KOPT-K1 (cell line): ENCODE results near the gene KIAA1671.

Experiments used
- H3K27ac ChIP-seq: fragments of 200-600 bp; sonication (generic); 2 replicates; pipeline ENCODE4 v1.5.1; 2016; ENCODE audit warnings: antibody characterized with exemption, mild to moderate bottlenecking, low read depth, low read length; ENCODE audit not compliant: poor library complexity, severe bottlenecking
- H3K36me3 ChIP-seq: fragments of 200-600 bp; sonication (generic); 2 replicates; pipeline ENCODE4 v1.5.1; 2017; ENCODE audit warnings: antibody characterized with exemption, mild to moderate bottlenecking, low read length, moderate library complexity; ENCODE audit not compliant: insufficient read depth
- H3K9me3 ChIP-seq: fragments of 200-600 bp; sonication (generic); 2 replicates; pipeline ENCODE4 v1.5.1; 2017; ENCODE audit warnings: antibody characterized with exemption, low read length, mild to moderate bottlenecking; ENCODE audit not compliant: insufficient read depth, poor library complexity, severe bottlenecking

KIAA1671 gene

DNA sequence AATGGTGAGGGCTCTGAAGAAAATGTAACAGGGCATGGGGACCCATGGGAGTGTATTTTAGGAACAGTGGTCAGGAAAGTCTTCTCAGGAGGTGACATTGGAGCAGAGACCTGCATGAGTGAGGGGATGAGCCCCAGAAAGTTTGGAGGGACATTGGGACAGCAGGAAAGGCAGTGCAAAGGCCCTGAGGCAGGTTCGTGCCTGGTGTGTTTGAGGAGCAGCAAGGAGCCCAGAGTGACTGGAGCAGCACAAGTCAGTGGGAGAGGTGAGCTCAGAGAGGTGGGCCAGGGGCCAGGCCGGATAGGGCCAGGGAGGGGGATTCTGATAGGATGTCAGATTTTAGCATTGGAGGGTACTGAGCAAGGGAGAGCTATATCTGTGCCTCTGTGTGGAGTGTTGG lies 167.1 kb downstream of the KIAA1671 start:
- peaks cover 10% of the 10 kb centered on the region for H3K9me3 ChIP-seq
- H3K27ac ChIP-seq = no peak overlapping the region
- H3K36me3 ChIP-seq = no peaks in the 10 kb centered on the region

DNA sequence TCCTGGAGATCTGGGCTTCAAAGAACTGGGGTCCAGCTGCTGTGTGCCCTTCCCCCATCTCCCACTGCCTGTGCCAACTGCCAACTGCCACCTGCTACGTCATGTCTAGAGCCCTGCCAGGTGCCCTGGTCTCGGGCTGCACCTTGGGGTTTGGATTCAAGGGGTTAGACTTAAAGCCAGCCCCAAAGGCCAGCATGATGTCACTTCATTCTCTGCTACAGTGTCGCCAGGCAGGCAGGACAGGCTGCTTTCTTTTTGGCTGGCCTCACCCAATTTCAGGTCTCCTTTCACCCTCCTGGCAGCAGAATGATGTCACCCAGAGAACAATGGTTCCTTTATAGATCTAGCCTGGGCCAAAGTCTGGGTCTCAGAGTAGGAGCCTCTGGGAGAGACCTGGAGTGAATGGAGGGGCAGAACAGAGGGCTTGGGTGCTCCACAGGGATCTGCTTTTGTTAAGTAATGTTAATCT lies 167.6 kb downstream of the KIAA1671 start:
- H3K9me3 ChIP-seq = peaks cover 10% of the 10 kb centered on the region
- H3K27ac ChIP-seq = no peak overlapping the region
- no peaks in the 10 kb centered on the region for H3K36me3 ChIP-seq

DNA sequence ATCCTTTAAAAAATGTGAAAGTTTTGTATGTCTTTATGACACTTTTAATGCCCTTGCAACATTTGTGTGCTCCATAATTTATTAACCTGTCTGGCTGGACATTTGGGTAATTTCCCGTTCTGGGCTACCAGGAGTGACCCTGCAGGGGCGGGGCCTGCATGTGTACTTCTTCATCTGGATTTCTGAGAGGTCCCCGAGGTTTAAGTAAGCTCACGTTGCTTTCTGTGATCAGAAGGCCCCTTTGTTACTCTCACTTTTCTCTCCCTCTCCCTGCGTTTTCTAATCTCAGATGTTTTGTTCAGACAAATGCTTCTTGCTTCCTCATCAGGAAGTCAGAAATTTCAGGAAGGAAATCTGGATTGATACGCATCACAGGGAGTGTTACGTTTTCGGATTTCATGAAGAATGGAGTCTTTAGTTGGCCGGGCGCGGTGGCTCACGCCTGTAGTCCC lies 168.3 kb downstream of the KIAA1671 start:
- Histone ChIP-seq H3K27ac (no peak overlapping the region), H3K9me3 (peaks cover 10% of the 10 kb centered on the region), H3K36me3 (no peaks in the 10 kb centered on the region)

DNA sequence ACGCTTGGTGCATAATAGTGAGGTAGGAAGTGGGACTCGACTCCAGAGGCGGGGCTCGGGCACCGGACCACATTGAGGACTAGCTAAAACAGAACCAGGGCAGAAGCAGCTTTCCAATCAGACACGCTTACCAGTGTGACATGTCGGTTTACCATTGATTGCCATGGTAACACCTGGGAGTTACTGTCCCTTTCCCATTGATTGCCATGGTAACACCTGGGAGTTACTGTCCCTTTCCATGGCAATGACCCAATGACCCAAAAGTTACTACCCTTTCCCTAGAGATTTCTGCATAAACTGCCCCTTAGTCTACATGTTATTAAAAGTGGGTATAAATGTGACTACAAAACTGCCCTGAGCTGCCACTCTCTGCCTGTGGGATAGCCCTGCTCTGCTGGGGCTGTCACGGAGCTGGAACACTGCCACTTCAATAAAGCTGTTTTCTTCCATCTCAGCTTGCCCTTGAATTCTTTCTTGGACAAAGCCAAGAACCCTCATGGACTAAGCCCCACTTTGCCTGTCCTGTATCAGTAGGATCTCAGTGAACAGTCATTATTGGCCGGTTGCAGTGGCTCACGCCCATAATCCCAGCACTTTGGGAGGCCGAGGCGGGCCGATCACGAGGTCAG lies 169.7 kb downstream of the KIAA1671 start:
- H3K36me3 ChIP-seq = no peaks in the 10 kb centered on the region

DNA sequence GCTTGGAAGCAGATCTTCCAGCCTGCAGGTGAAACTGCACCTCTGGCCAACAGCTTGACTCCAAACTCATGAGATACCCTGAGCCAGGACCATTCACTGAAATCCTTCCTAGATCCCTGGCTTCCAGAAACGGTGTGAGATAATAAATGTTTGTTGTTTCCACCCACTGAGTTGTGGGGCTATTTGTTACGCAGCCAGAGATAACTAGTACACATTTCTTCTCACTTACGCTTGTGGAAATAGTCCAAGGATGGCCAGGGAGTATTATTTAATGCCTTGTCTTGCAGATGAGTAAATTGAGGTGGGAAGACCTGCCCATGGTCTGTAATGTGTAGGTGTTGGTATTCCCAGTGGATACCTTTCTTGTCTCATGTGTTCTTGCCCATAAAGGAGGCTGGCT lies 171.2 kb downstream of the KIAA1671 start:
- no peak overlapping the region for H3K27ac ChIP-seq
- H3K36me3 ChIP-seq = no peaks in the 10 kb centered on the region
- H3K9me3 ChIP-seq = peaks cover 10% of the 10 kb centered on the region

More for the DNA sequence above, 169.7 kb downstream of the KIAA1671 start:
- Histone ChIP-seq H3K9me3 (peaks cover 10% of the 10 kb centered on the region), H3K27ac (no peak overlapping the region)

DNA sequence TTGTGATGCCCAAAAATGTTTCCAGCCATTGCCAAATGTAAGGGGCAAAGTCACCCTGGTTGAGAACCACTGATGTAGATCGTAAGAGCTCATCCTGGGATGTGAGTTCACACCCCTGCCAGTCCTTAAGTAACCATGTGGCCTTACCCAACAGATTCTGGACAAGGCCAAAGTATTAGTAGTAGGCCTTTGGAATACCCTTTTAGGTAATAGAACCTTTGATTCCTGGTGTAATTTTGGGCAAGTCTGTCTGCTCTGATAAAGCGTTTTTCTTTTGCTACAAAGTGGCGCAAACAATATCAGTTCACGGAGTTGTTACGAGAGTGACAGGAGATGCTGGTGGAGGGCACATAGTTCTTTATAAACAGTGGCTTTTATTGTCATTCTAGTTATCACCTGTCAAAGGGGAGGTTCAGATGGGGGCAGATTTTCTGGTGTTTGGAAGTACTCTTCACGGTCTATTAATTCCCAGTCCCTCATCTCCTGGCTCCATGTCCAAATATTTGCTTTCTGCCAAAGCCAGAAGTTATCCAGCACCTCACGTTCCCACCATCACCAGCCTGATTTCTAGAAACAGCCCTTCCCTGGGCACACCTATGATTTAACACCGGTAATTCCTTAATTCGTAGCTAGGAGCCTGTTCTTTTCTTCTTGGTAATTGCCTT lies 173.3 kb downstream of the KIAA1671 start:
- Histone ChIP-seq H3K36me3 (no peaks in the 10 kb centered on the region), H3K27ac (no peak overlapping the region), H3K9me3 (peaks cover 10% of the 10 kb centered on the region)

DNA sequence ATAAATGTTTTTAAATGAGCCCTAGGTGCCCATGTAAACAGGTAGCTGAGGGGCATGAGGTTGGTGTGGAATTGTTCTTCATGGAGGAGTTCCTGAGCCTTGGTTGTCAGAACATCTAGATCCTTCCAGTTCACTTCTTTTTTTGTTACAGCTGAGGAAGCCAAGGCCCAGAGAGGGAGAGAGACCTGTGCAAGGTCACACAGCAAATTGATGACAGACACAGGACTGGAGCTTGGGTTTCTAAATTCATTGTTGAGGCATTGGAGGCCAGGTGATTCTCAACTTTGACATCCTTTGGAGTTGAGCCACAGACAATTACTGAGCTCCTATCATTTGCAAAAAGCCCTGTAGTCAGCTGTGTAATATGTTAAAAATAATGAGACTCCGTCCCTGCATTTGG lies 174.0 kb downstream of the KIAA1671 start:
- no peak overlapping the region for H3K27ac ChIP-seq
- no peaks in the 10 kb centered on the region for H3K36me3 ChIP-seq
- peaks cover 10% of the 10 kb centered on the region for H3K9me3 ChIP-seq

DNA sequence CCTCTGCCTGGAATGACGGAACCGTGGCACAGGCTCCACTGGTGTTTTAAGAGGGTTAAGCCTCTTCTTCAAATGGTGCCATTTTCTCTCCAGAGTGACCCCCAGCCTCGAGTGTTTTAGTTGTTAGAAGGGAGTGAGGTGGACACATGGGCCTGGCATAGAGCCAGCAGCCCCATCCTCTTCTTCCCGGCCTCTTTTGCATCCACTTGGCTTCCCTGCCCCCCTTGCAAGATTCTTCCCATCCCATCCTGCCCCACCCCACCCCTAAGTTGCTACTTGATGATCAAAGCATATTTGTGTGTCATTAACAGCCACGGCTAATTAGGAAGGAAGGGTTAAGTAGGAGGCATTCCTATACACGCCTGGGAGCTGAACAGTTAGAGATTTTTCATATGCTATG lies 174.8 kb downstream of the KIAA1671 start:
- Histone ChIP-seq H3K36me3 (no peaks in the 10 kb centered on the region), H3K27ac (no peak overlapping the region), H3K9me3 (peaks cover 10% of the 10 kb centered on the region)

DNA sequence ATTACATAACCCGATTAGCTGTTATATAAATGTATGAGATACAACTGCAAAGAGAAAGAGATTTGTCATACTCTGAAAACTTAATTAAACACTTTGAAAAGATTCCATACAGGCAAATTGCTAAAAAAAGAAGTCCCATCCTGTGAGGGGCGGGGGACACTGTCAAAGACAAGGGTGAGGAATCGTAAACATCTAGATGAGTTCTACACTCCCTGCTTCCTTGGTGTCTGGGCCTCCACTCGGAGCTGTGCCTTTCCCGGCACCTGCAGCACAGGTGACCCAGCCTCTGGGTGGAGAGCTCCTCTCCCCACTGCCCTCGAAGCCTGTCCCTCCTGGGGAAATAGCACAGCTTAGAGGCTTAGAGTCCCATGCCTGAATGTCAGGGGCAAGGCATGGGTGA lies 177.9 kb downstream of the KIAA1671 start:
- no peaks in the 10 kb centered on the region for H3K36me3 ChIP-seq
- no peak overlapping the region for H3K27ac ChIP-seq
- no peaks in the 10 kb centered on the region for H3K9me3 ChIP-seq

DNA sequence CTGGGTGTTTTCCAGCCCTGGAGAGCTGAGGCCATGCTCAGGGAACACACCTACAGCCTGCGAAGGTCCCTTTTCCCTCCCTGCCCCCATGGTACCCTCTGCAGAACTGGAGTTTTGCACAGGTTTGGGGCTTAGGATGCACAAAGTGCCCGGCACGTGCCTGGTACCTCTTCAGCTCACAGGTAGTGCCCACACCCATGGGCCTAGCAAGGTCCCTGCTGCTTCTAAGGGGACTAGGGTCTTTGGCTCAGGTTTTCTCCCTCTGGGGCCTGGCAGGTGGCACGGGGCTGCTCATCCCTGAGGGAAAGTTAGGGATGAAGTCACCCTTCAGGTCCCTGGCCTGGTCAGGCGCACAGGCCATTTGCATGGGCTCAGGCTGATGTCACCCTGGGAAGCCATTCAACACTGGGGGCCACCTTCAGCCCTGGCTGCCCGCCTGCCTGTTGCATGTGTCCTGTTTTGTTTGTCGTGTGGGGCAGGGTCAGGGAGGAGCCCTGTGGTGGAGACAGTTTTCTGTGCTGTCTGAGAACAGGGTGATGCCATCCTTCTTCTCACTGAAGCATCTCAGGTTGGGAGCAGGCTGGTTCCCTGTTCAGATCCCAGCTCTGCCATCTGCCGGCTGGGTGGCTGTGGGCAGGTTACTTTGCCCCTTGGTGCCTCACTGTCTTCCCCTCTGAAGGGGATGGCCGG lies 178.8 kb downstream of the KIAA1671 start:
- no peaks in the 10 kb centered on the region for H3K36me3 ChIP-seq
- H3K9me3 ChIP-seq = no peaks in the 10 kb centered on the region
- no peak overlapping the region for H3K27ac ChIP-seq

DNA sequence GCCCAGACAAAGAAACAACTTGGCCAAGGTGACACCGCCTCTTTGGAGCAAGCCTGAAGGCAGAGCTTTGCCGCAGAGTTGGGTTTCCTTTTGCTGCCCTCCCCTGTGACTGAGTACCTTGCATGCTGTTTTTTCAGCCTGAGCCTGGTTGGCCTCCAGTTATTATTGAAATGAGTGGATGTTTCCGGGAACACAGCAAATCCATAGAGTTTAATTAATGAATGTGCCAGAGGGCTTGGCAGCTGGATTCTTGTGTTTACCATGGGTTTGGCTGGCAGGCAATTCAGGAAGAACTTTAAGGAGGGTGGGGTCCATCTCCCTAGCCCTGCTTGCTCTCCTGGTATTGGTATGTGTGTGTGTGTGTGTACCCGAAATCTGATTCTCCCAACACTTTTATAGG lies 181.5 kb downstream of the KIAA1671 start:
- Histone ChIP-seq H3K36me3 (no peaks in the 10 kb centered on the region), H3K27ac (no peak overlapping the region), H3K9me3 (no peaks in the 10 kb centered on the region)

DNA sequence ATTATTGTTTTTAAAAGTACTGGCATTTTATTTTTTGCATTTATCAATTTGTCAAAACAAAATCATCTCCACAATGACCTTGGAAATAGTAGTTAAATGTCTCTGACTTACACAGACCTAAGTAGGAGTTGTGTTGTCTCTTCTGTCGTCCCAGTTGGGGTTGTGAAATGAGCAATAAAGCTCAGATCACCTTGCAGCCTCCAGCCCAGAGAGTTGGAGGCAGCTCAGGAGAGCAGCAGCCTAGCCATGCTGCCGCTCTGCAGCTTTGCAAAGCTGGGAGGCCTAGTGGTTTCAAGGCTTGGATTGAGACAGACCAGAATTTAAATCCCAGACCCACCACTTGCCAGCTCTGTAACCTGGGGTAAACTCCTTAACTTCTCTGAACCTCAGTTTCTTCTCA lies 181.9 kb downstream of the KIAA1671 start:
- Histone ChIP-seq H3K27ac (no peak overlapping the region), H3K9me3 (no peaks in the 10 kb centered on the region), H3K36me3 (no peaks in the 10 kb centered on the region)

DNA sequence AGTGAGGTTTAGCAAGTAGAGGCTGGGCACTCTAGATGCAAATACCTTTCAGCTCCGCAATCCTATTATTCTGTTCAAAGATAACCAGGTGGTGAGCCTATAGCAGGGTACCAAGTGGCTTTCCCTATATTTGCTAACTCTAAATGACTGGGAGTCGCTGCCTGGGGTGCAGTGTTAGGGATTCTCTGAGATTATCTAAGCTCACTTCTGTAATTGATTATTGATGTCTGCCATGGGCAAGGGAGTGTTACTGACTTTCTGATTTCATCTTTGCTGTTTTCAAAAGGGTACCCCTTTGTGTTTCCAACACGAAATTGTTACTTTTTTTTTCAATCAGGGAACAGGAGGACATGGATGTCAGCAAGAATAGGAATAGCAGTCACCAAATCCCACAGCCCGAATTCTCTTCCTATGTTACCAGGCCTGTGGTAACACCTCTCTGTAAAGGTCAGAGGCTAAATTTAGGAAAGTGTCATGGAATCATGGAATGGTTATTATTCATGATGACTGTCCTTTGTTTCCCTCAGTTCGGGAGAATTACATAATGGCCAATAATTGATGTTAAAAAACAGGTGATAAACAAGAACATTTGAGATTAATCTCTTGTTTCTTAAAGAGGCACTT lies 184.5 kb downstream of the KIAA1671 start:
- no peak overlapping the region for H3K27ac ChIP-seq
- no peaks in the 10 kb centered on the region for H3K9me3 ChIP-seq
- H3K36me3 ChIP-seq = no peaks in the 10 kb centered on the region

DNA sequence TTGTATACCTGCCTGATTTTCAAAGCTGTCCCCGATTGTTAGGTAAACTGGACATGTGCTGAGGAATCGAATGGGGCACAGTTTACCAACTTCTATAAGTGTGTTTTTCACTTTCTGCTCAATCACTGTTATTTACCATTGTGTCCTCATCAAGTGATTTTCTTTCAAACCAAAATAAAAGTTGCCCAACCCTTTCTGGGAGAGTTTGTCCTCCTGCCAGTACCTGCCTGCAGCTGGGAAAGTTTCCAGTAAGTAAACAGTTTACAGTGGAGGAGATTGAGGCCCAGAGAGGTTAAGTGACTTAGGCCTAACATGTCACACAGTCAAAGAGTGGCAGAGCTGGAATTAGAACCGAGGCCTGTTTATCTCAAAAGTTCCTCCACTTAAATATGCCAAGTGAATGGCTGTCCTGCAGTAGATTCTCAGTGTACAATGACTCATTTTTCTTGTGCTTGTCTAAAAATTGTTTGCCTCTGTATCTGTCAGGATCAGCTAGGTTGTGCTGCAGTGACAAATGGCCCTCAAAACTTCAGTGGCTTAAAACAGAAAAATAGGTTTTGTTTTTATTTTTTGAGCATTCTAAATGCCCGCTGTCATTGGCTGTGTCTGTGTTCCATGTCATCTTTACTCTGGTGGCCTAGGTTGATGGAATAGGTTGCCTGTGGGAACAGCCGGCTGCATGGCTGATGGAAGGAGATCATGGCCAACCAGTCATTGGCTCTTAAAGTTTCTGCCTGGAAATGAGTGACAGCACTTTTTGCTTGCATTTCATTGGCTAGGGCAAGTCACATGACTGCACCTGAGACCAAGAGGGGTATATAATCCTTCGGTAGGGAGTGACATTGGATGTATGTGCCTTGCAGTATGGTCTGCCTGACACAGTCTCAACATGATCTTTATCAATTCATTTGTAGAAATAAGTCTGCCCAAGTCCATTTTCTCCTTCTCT lies 185.3 kb downstream of the KIAA1671 start:
- no peaks in the 10 kb centered on the region for H3K9me3 ChIP-seq
- H3K27ac ChIP-seq = no peak overlapping the region

More for the DNA sequence above, 185.3 kb downstream of the KIAA1671 start:
- no peaks in the 10 kb centered on the region for H3K36me3 ChIP-seq
